HepG2 (cell line): Measurements from ENCODE around the gene NOL4L. TPM values are rescaled to one million over a fixed set of nuclear protein-coding genes. Genes with fewer than 3 reads are reported as not detected.

Experiments used
- ATF7-NPFF ChIP-seq: sonication (generic); formaldehyde crosslinking; IDR thresholded peaks from 2 replicates; pipeline ENCODE4 v1.8.1; 2023; ENCODE audit warnings: mild to moderate bottlenecking, low read depth, missing genetic modification reagents, moderate library complexity
- CEBPZ ChIP-seq: IDR thresholded peaks from 2 replicates; pipeline ENCODE4 v1.6.1; 2012; ENCODE audit warnings: low read length, improper control_type of control experiment
- CREM ChIP-seq, 2 experiments: sonication (generic) in 1 of 2; formaldehyde crosslinking in 1 of 2; IDR thresholded peaks; 2 replicates each; pipeline versions ENCODE4 v1.4.0 to v1.6.1; 2016 to 2020; ENCODE audit warnings: antibody characterized with exemption in 1 of 2, mild to moderate bottlenecking in 1 of 2, missing genetic modification reagents in 1 of 2
- HNRNPUL1 ChIP-seq: fragments of 200-400 bp; formaldehyde crosslinking; IDR thresholded peaks from 2 replicates; pipeline ENCODE4 v1.6.1; 2017; ENCODE audit warnings: low read depth, mild to moderate bottlenecking, low read length, moderate library complexity
- IRX3 ChIP-seq: sonication (generic); formaldehyde crosslinking; IDR thresholded peaks from 2 replicates; pipeline ENCODE4 v1.8.1; 2023; ENCODE audit warnings: mild to moderate bottlenecking, low read depth, missing genetic modification reagents, borderline replicate concordance
- KAT8 ChIP-seq: IDR thresholded peaks from 2 replicates; pipeline ENCODE4 v1.6.1; 2016; ENCODE audit warnings: missing genetic modification reagents, missing compliant biosample characterization
- MAF1 ChIP-seq: sonication (generic); formaldehyde crosslinking; IDR thresholded peaks from 2 replicates; pipeline ENCODE4 v1.5.0; 2020; ENCODE audit warnings: missing genetic modification reagents, borderline replicate concordance
- NR2F2 ChIP-seq: IDR thresholded peaks from 2 replicates; pipeline ENCODE4 v1.6.1; 2012; ENCODE audit warnings: low read depth, inconsistent platforms, borderline replicate concordance
- NR2F6 ChIP-seq, 2 experiments: IDR thresholded peaks; 2 replicates each; pipeline ENCODE4 v1.6.1; 2016; ENCODE audit warnings: antibody characterized with exemption in 1 of 2, mild to moderate bottlenecking in 1 of 2
- RFX1 ChIP-seq: fragments of 450-650 bp; IDR thresholded peaks from 2 replicates; pipeline ENCODE4 v1.6.1; 2017
- SMAD3 ChIP-seq: sonication (generic); formaldehyde crosslinking; IDR thresholded peaks from 2 replicates; pipeline ENCODE4 v1.4.0; 2020; ENCODE audit warnings: missing genetic modification reagents
- STAG1 ChIP-seq: sonication (generic); formaldehyde crosslinking; IDR thresholded peaks from 2 replicates; pipeline ENCODE4 v1.4.0; 2020; ENCODE audit warnings: missing genetic modification reagents
- ZBTB8A ChIP-seq: sonication (generic); formaldehyde crosslinking; IDR thresholded peaks from 2 replicates; pipeline ENCODE4 v1.4.0; 2020; ENCODE audit warnings: mild to moderate bottlenecking, low read depth, missing genetic modification reagents, borderline replicate concordance
- ZHX2 ChIP-seq, 2 experiments: sonication (generic) in 1 of 2; formaldehyde crosslinking in 1 of 2; IDR thresholded peaks; 2 replicates each; pipeline versions ENCODE4 v1.6.1 to v1.9.0; 2014 to 2022; ENCODE audit warnings: antibody characterized with exemption in 1 of 2, borderline replicate concordance in 1 of 2, inconsistent platforms in 1 of 2, low read depth in 1 of 2, missing genetic modification reagents in 1 of 2
- ZNF276 ChIP-seq: sonication (generic); formaldehyde crosslinking; IDR thresholded peaks from 2 replicates; pipeline ENCODE4 v1.4.0; 2020; ENCODE audit warnings: mild to moderate bottlenecking, low read depth, missing genetic modification reagents
- ZNF720 ChIP-seq: sonication (generic); formaldehyde crosslinking; IDR thresholded peaks from 2 replicates; pipeline ENCODE4 v1.4.0; 2020; ENCODE audit warnings: missing genetic modification reagents
- ZNF781 ChIP-seq: sonication (generic); formaldehyde crosslinking; IDR thresholded peaks from 2 replicates; pipeline ENCODE4 v1.5.1; 2020; ENCODE audit warnings: borderline replicate concordance, mild to moderate bottlenecking, missing genetic modification reagents; ENCODE audit errors: not compliant biosample characterization
- polyA plus RNA-seq, 8 experiments: library from polyadenylated mRNA; depleted of rRNA in 3 of 8; stranded (reverse) in 7 of 8; unstranded in 1 of 8; fragments of >200 nt; fragmentation: Illumina TruSeq in 4 of 8; extraction: Trizol in 4 of 8; gene quantifications; 2 replicates each; pipeline versions ENCODE4 v1.2.1 to v1.2.3, GENCODE V29; 2011 to 2016; ENCODE audit warnings: low read depth in 4 of 8, missing spikeins in 1 of 8, mixed read lengths in 1 of 8; ENCODE audit not compliant: insufficient read depth in 1 of 8
- total RNA-seq, 5 experiments: library from RNA; depleted of rRNA; stranded (reverse); fragments of >200 nt; fragmentation: Illumina TruSeq; extraction: Trizol; gene quantifications; 2 replicates each; pipeline ENCODE4 v1.2.3, GENCODE V29; 2016; ENCODE audit warnings: low read depth in 1 of 5

Gene NOL4L
- total and polyA plus RNA-seq, 2 of the 13 experiments (the other 11 are each of a cell fraction or from before 2014, with no cell fraction given) = 16.6 to 35.4 TPM

GRCh38 chr20:32570401-32571190 lies 14.5 kb downstream of the NOL4L start (continued):
- TF ChIP-seq CEBPZ = no peak
- no peak for TF ChIP-seq CREM (IDR thresholded peaks at IDR 0.05)
- no peak for TF ChIP-seq CREM (CRISPR knock-in tag; IDR thresholded peaks at IDR 0.05)
- no peak for TF ChIP-seq HNRNPUL1
- no peak for TF ChIP-seq MAF1
- TF ChIP-seq STAG1 = no peak
- no peak for TF ChIP-seq IRX3
- TF ChIP-seq NR2F6 (IDR thresholded peaks at IDR 0.05) = peak; percentile 68
- peak; percentile 77 for TF ChIP-seq NR2F6 (CRISPR knock-in tag; IDR thresholded peaks at IDR 0.05)
- no peak for TF ChIP-seq ZBTB8A
- peak; percentile 38; the same call in 1 of the 2 replicates for TF ChIP-seq NR2F2
- TF ChIP-seq SMAD3 (CRISPR knock-in tag) = no peak
- TF ChIP-seq RFX1 = no peak
- 0 out of 2 replicates have a peak, but pooled peaks have one; percentile 33 for TF ChIP-seq ZHX2 (IDR thresholded peaks at IDR 0.05; ENCODE audit: low read depth)
- TF ChIP-seq ZHX2 (CRISPR knock-in tag; IDR thresholded peaks at IDR 0.05; ENCODE audit: borderline replicate concordance) = no peak
- TF ChIP-seq ATF7-NPFF (CRISPR knock-in tag) = no peak
- TF ChIP-seq ZNF276 (CRISPR knock-in tag) = no peak
- TF ChIP-seq ZNF720 (CRISPR knock-in tag) = no peak
- no peak for TF ChIP-seq ZNF781
- TF ChIP-seq KAT8 (CRISPR knock-in tag) = no peak
